ENCODE measurements around the gene GLRX. TPM values are rescaled to one million over a fixed set of nuclear protein-coding genes. Genes with fewer than 3 reads are reported as not detected.

GLRX gene
- total RNA-seq, 2 donors from 2014 or later = 45.1 to 62.3 TPM

DNA sequence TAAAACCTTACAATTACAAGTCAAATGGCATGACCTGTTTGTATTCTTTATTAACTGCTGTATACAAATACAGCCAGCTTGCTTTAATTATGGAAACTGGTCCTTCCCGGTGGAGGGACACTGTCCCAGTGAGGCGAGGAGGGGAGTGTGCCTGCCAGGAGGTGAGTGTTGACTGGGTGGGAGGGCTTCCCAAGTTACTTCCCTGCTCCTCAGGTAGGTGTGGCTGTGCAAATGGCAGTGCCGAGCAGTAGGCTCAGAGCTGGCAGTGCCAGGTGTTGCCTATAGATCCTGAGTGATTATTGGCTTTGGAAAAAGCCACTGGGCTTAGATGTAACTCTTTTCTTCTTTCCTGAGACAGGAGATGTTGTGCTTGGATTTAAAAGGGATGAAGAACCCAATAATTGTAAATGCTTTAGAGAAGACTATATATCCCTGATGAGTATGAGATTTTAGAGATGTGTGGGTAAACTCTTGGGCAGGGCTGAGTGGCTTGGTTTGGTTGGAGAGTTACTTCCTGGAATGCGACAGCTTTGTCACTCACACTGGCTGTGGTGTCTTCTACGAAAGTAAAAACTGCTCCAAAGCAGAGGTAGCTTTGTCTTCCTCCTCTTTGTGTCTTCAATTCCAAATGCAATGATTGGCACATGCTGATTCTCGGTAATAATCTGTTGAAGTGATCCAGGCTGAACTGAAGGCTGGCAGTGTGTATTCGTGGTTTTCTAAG lies 43.7 kb downstream of the GLRX start:
- H3K27me3 Mint-ChIP-seq = no peaks in the 10 kb centered on the region
- H3K27ac Mint-ChIP-seq = peak overlapping the region; percentile 23
- no peak overlapping the region for H3K4me3 Mint-ChIP-seq
- H3K36me3 Mint-ChIP-seq (ENCODE audit: low read depth) = no peaks in the 10 kb centered on the region
- no peaks in the 10 kb centered on the region for H3K9me3 Mint-ChIP-seq
- ATAC-seq (replicated peaks) = no peak
- no peaks in the 10 kb centered on the region for H3K4me1 Mint-ChIP-seq

DNA sequence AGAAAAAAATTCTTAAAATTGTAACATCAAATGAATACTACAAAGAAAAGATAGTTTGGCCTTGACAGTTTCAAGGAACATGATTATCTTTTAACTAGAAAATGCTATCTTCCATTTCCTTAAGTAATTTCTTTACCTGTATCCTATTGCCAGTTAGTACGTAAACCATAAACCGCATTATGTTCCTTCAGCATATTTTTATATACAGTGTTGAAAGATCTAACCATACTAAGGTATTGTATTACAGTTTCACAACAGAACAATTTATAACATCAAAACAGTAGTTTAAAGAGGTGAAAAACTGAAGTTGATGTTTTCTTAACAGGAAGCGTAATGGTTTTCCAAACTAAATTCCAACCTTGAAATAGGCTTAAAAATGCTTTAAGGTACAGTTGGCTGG lies 45.1 kb downstream of the GLRX start:
- Mint-ChIP-seq H3K9me3 (no peaks in the 10 kb centered on the region), H3K36me3 (ENCODE audit: low read depth) (no peaks in the 10 kb centered on the region), H3K4me1 (no peaks in the 10 kb centered on the region), H3K27ac (no peak overlapping the region), H3K27me3 (peaks cover 3% of the 10 kb centered on the region), H3K4me3 (no peak overlapping the region)
- no peak for ATAC-seq (replicated peaks)

DNA sequence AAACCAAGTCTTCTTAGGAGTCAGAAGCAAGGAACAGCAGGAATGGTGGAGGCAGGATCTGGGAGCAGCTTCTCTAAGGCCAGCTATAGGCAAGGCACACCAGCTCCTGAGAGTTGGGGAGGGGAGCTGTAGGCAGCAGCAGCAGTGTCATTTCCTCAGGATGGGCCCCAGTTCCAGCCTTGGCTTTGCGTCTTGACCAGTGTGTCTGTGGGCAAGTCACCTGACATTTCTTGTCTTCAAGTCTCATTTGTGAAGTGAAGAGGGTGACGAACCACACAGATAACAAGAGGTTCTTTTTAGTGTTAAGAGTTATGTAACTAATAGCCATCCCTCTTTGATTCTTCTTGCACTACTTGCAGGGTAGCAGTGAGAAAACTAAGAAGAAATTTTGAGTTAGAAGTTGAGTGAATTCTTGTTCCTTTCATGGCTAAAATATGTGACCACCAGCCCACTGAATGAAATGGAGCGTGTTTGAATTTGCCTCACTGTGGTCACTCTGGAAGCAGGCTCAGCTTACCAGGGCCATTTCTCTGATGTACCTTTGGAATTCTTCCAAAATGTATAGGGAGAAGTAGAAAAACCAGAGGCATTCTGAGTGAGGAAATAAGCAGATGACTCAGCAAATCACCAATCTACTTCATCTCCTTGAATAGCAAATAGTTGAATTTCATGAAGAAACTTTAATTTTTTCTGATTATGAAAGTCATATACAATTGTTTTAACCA lies 49.0 kb downstream of the GLRX start:
- Mint-ChIP-seq H3K36me3 (ENCODE audit: low read depth) (no peaks in the 10 kb centered on the region), H3K27ac (no peak overlapping the region), H3K4me3 (no peak overlapping the region), H3K9me3 (no peaks in the 10 kb centered on the region), H3K27me3 (peaks cover 3% of the 10 kb centered on the region), H3K4me1 (no peaks in the 10 kb centered on the region)
- no peak for ATAC-seq (replicated peaks)

DNA sequence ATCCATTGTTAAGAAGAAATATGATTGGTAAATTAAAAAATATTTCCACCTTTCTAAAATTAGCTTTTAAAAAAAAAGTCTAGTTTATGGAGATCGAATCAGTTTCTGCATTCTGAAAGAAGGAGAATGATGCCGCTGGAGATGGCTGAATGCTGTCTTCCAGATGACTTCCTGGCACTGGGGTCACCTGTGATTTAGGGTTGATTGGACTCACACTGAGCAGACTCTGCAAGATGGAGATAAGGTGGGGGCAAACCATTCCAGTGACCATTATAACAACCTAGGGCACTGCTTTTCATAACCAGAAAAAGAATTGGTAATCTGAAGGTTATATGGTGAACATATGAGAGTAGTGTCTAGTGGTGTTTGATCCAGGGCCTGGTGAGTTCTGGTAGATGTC lies 50.6 kb downstream of the GLRX start:
- no peaks in the 10 kb centered on the region for H3K36me3 Mint-ChIP-seq (ENCODE audit: low read depth)
- no peaks in the 10 kb centered on the region for H3K4me1 Mint-ChIP-seq
- no peaks in the 10 kb centered on the region for H3K9me3 Mint-ChIP-seq
- H3K4me3 Mint-ChIP-seq = no peak overlapping the region
- no peak for ATAC-seq (replicated peaks)
- peaks cover 3% of the 10 kb centered on the region for H3K27me3 Mint-ChIP-seq
- H3K27ac Mint-ChIP-seq = no peak overlapping the region

DNA sequence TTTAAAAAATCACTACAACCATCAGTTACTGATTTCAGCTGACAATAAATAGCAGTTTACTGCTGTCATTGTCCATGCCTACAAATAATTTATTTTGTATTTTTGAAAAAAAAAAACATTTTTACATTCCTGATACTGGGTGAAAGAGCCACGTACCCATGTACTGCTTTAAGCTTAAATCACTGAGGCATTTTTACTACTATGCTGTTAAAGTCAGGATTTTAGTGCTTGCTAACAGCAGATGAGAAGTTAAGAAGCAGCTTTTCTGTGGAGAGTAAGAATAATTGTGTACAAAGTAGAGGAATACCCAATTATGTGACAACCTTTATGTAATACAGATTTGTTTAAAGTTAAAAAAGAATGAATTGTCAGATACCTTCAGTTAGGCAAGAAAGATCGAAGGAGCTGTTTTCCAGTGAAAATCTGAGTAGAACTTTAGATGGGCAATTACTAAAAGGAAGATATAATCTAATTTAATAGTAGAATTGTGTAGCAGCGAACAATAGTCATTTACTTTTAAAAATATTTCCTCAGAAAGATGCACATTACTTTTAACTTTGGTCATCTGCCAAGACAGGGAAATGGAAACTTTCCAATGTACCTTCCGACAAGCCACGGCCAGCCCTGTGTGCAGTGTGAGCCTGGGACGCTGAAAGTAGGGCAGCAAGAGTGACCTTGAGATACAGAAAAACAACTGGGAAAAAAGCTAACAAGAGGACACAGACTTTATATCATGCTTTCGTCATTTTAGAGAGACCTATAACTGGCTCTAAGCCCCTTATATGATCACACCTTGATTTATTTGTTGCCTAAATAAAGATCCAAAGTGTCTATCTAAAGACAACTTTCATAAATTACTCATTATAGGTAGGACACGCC lies 51.5 kb downstream of the GLRX start:
- no peaks in the 10 kb centered on the region for H3K9me3 Mint-ChIP-seq
- H3K4me3 Mint-ChIP-seq = no peak overlapping the region
- peaks cover 3% of the 10 kb centered on the region for H3K27me3 Mint-ChIP-seq
- ATAC-seq (replicated peaks) = no peak
- no peaks in the 10 kb centered on the region for H3K4me1 Mint-ChIP-seq
- no peaks in the 10 kb centered on the region for H3K36me3 Mint-ChIP-seq (ENCODE audit: low read depth)
- no peak overlapping the region for H3K27ac Mint-ChIP-seq

DNA sequence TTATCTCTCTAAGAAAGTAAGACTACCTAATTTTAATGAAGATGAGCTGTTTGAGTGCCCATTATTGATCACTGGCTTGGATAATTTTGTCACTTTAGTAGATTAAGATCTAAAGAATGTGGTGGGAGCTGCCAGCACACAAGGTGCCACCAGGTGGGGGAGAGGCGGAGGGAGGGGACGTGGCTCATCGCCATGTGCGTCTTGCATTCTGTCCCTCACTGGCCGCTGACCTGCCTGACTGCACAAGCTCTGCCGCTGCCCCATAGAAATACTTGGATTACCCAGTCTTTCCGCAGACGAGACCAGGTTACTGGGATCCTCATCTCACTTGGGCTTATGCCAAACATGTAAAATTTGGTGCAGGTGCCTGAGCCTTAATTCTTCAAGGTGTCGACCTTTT lies 53.8 kb downstream of the GLRX start:
- ATAC-seq (replicated peaks) = no peak
- Mint-ChIP-seq H3K36me3 (ENCODE audit: low read depth) (no peaks in the 10 kb centered on the region), H3K4me3 (no peak overlapping the region), H3K27ac (no peak overlapping the region), H3K4me1 (no peaks in the 10 kb centered on the region), H3K9me3 (no peaks in the 10 kb centered on the region), H3K27me3 (peaks cover 3% of the 10 kb centered on the region)

DNA sequence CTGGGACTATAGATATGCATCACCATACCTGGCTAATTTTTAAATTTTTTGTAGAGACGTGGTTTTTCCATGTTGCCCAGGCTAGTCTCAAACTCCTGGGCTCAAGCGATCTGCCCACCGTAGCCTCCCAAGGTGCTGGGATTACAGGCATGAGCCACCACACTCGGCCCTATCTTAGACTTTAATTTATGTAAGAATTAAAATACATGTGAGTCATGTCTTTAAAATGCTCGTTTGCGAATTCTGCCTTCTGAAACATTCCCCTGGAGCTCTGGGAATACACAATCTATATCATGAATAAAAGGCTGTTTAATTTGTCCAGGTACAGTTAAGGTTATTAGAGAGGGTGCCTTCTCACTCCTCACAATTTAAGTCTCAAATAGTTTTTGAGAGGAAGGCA lies 58.6 kb downstream of the GLRX start:
- Mint-ChIP-seq H3K27ac (no peak overlapping the region), H3K27me3 (no peaks in the 10 kb centered on the region), H3K4me1 (peaks cover 9% of the 10 kb centered on the region), H3K9me3 (no peaks in the 10 kb centered on the region), H3K36me3 (ENCODE audit: low read depth) (no peaks in the 10 kb centered on the region), H3K4me3 (no peak overlapping the region)
- no peak for ATAC-seq (replicated peaks)

Other genes with a start within 250 kb of the GLRX start
- under 1 TPM; 0.35 to 0.61 TPM for gene GPR150, start 202.6 kb downstream of the GLRX start, total RNA-seq
- 1 to 10 TPM; 4.2 to 9.3 TPM for gene RFESD, start 175.9 kb downstream of the GLRX start, total RNA-seq
- not detected for gene SPATA9, start 139.7 kb downstream of the GLRX start, total RNA-seq
- gene RHOBTB3, start 91.4 kb downstream of the GLRX start, total RNA-seq = 1 to 10 TPM in 1 of 2 donors, under 1 TPM in 1; 0.95 to 2.1 TPM
- 100 to 1,000 TPM; 159 to 172 TPM for gene ELL2, start 139.1 kb upstream of the GLRX start, total RNA-seq